Hepatocyte (in vitro differentiated cells): Measurements from ENCODE around the gene ZNF518A.

Experiments used
- CTCF ChIP-seq: fragments of 200-600 bp; sonication (generic); IDR thresholded peaks from 2 replicates; pipeline ENCODE4 v1.5.1; 2016; ENCODE audit warnings: antibody characterized with exemption, mild to moderate bottlenecking; ENCODE audit not compliant: poor library complexity
- EZH2 ChIP-seq: fragments of 200-600 bp; sonication (generic); IDR thresholded peaks from 2 replicates; pipeline ENCODE4 v1.6.1; 2016; ENCODE audit warnings: antibody characterized with exemption, mild to moderate bottlenecking, borderline replicate concordance

GRCh38 chr10:96133135-96133534 is 3.0 kb downstream of the ZNF518A start:
- TF ChIP-seq CTCF (no peak), EZH2 (no peak)
